NCI-H2196 treated with DMSO at 0.1 percent for 48 hours (cell line): ENCODE measurements around the gene GADL1.

Experiments
- DNase-seq: peaks from one replicate; lab custom pipeline; 2025; ENCODE audit not compliant: unreplicated experiment; lab: John Stamatoyannopoulos, UW

Gene GADL1

DNA sequence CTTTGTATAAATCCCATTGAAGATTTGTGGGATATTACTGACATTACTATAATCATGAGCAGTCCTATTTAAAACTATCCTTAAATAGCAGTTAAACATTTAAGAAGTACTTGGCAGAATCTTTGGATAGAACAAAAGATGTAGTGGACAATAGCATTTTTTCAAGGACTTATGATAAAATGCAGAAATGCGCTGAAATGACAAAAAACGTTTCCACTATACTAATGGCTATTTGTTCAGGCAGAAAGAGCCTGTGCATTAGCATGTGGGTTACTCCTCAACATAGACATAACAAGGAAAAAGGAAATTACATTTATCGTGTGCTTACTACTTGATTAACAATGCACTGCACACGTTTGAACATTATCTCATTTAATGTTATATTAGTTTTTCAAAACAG is 80.7 kb downstream of the GADL1 start:
- no peak for DNase-seq

DNA sequence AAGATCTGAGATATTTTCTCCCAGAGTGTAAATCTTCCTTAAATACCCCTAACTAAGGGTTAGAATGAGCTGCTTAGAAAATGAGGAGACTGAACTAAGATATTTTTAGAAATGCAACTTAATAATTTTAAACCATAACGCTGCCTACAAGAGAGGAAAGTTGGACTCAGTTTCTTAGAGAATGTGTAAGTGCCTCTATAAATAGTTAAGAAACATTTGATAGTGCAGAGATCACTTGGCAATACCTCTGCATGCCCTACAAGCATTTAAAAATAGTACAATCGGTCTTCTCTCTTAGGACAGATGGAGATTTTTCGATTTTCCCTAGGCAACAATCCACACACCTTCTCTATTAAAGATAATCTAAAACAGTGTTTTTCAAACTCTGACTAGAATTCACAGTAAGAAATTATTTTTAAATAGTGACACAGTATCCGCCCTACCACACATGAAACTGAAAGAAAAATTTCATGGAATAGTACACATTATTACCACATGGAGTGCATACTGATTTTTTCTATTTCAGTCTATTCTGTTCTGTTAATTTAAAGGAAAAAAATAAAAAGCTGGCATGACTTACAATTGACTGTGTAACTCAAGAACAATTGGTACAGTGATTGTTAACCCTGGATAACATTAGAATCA is 83.2 kb downstream of the GADL1 start:
- DNase-seq = no peak

DNA sequence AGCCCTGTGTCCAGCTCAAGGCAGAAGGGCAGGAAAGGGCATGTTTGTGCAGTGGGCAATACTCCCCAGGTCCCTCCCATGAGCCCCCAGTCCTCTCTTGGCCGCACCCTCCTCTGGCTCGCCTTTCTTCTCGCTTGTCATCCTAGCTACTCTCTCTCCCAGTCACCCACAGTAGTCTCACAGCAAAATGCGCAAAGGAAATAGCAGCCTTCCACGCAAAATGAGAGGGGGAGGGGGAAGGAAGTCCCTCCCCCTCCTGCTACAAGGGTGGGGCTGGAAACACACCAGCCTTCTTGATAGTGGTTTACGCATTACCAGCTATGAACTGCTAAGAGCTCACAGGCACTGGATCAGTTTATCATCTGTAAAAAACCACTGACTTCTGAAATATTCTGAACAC is 83.8 kb downstream of the GADL1 start:
- DNase-seq = no peak

DNA sequence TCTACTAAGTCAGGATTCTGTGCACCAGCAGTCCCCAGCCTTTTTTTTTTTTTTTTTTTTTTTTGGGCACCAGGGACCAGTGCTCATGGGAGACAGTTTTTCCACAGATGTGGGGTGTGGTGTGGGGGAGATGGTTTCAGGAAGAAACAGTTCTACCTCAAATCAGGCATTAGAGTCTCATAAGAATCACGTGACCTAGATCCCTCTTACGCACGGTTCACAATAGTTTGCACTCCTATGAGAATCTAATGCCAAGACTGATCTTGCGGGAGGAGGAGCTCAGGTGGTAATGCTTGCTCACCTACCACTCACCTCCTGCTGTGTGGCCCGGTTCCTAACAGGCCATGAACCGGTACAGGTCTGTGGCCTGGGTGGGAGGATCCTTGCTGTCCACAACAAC is 88.8 kb downstream of the GADL1 start:
- DNase-seq = no peak

DNA sequence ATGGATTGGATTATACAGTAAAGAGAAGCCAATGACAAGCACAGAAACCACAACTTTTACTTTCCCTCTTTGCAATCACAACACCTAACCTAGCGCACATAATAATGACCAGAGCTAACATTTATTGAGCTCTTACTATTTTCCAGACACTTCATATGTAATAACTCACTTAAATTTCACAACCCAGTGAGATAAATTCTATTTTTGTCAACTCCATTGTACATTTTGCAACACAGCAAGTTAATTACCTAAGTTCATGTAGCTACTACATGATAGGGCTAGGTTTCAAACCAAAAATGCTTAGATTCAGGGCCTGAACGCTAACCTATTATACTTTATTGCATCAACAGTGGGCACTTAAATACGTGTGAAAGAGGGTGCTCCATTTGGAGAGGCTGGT is 89.5 kb downstream of the GADL1 start:
- no peak for DNase-seq

DNA sequence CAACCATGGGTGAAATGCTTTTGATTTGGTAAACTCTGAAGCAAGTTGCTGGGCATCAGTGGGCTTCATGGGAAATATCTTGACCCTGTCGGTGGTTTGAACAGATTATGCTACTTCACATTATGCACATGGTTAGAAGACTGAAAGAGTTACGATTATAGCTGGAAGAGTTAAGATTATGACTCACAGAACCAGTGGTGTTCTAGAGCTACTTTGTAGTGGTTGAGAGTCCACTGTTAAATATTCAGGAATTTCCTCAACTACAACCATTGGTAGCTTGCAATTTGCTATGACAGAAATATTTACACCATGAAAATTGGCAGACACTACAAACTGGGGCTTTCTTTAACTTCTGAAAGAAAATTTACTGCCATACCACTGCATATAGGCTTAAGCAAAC is 99.3 kb downstream of the GADL1 start:
- DNase-seq = no peak

DNA sequence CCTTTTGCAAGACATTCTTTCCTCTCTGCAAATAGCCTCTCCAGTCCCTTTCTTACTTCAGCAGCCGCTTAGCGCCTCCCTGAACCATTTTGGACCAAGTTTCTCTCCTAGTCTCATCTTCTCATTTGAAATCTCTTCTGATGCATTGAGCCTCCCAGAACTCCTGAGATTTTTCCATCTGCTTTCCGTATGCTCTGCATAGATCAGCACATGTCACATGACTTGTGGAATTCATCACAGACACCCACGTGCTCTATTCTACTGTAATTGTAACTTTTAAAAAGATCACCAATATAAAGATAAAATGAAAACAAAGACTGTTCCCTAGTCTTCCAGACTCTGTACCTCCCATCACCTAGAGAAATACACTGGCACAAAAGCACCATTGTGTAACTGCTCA is 100.7 kb downstream of the GADL1 start:
- DNase-seq = no peak

DNA sequence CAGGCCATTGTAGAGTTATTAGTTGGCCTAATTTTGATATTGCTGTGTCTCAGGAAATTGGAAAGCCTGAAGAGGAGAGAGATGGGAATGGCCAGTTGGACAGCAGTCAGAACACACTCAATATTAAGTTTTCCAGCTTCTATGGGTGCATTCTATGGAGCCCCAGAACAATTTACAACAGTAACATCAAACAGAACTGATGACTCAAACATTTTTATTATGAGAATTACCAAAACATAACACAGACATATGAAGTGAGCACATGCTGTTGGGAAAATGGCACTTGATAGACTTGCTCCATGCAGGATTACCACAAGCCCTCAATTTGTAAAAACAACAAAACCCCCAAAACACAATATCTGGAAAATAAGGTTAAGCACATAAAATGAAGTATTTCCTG is 104.3 kb downstream of the GADL1 start:
- no peak for DNase-seq

DNA sequence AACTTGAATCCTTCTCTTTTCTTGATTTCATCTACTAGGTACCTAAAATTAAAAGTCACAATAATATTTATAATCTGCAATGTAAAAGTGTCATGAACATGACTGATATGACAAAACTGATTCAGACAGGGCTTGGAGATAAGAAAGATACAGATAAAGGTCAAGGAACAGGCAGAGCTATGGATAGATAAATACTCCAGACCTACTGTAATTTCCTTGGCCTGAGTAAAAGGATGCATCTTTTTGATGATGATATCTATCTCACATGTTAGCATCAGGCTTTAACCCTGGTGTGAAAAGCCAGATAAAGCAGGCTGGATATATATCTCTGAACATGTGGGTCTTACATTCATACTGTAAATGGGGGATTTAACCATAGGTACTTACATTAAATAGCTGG is 108.1 kb downstream of the GADL1 start:
- DNase-seq = no peak

DNA sequence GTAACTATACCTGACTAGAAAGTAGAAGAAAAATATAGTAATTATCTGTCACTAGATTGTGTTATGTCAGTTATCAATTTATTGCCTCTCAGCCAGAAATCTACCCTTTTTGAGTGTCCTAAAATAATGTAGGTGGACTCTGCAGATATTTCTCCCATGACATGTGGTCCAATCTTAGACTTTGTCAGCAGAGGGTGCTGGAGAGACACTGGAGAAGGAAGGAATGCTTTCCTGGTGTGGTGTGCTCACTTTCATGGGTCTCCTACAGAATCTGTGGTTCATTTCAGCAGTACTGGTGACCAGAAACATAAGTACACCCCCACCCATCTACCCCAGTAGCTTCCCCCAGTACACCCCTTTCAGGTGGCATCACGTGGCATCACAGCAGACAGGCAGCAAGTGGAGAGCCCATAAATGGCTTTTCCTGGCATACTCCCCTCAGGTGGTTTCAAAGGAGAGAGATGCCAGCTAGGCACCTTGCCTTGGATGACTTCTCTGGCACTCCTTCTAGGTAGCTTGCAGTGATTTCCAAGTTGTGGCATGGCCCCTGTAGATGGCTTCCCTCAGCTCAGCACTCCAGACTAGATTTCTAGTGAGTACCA is 114.7 kb downstream of the GADL1 start:
- DNase-seq = no peak

DNA sequence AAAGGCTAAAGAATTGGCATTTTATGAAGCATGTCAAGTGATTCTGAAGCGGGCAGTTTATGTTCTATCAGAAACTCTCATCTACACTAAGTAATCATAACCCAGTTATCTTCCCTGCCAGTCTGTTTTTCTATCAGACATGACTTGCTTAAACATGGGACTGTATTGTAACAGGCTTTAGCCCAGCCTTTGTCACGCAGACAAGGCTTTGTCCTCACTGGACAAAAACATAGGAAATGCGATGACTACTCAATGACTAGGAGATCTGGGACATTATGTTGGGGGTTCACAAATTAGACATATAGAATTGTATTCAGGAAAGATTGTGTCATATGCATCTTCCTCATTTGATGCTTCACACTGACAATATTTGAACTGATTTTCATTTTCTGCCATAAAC is 115.5 kb downstream of the GADL1 start:
- DNase-seq = no peak

DNA sequence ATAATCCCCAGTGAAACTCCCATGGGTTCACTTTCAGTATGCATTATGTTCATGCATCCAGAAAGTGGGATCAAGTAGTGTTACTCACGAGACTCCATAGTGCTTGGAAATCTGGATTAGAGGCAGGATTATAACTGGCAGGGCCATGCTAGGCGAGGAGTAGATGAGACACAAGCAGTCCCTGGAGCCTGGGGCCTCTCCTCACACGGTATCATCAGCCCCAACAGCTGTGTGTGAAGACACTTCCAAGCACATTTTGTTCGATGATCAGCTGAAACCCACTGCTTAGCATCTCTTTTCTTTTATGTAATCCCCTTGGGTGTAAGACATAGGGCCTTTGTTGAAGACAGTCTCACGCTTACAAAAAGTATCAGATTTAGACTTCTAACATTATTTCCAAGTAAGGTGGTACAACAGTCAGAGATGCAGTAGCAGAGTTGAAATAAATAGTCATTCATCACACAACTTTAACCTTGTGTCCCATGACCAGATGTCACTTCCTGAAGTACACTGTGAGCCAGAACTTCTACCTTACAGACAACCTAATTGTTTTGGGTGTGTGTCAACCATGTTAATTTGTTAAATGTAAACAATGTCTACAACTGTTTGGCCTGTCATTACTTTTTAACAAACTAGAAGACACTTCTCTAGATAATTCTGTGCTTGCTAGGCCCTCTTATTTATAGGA is 116.9 kb downstream of the GADL1 start:
- no peak for DNase-seq

DNA sequence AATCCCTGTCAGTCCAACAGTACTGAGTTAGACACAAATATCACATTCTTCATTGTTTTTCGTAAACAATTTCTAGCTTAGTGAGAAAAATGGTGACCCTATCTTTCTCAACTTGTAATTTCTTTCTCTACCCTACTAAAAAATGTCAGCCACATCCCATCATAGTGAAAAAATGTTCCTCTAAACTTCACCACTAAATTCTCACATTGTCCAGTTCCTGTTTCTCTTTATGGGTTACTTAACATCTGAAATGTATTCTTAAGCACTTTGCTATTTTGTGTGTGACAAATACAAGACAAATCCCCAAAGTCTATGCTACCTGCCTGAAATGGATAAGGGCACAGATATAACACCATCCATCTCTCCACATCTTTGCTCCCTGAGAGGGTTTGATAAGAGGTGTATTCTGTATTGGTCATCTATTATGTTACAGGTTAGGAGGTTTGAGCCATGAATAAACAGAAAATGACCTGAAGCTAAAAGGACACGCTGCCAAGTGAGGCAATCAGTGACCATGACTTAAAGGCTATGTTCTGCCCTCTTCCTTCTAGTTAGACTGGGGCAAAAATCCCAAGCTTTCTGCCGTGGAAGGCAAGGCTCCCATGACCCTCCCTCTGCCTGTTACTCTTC is 118.2 kb downstream of the GADL1 start:
- no peak for DNase-seq

DNA sequence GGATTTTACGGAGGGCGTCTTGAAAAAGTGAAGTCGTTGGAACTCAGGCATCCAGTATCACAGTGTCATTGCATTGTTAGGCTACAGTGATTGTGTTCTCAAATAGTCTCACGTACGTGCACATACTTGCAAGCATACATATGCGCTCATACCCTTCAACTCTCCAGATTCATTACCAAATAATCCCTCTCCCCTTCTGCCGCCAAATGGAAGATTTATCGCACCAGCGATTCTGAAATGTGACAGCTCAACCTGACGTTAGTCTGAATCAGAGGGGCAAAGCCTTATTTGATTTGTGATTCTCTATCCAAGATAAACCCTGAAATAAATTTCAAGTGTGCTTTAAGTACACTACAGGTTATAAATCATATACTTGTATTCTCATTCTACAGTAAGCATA is 119.4 kb downstream of the GADL1 start:
- DNase-seq = no peak

DNA sequence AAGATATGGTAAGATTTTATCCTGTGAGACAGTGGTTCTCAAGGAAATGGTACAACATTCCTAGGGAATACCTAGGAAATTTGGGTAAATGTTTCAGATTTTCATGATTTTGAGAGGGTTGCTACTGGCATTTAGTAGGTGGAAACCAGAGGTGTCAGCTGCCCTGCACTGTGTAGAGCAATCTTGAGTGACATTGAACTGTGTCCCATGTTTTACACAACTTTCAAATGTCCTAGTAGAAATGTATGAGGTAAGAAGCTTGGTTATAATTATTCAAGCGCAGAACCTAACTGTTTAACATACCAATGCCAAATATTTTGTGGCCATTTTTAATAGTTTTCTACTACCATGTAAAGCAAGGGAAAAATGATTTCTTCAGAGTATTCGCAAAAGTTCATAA is 120.4 kb downstream of the GADL1 start:
- DNase-seq = no peak

DNA sequence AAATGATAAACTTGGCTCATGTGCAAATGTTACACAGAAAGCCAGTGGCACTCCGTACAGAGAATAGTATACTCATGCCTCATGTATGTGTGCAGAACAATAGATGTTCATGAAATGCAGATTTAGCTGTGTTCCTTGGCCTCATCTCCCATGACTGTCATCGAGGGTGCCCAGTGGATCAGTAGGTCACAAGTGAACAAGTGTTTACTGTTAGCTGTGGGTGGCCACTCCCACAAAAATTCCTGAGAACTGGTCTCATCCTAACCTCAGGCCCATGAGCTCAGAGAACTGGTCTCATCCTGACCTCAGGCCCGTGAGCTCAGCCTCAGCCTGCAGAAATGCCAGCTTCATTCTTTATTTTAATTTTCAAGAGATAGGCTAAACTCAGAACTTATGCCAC is 124.1 kb downstream of the GADL1 start:
- DNase-seq = no peak

DNA sequence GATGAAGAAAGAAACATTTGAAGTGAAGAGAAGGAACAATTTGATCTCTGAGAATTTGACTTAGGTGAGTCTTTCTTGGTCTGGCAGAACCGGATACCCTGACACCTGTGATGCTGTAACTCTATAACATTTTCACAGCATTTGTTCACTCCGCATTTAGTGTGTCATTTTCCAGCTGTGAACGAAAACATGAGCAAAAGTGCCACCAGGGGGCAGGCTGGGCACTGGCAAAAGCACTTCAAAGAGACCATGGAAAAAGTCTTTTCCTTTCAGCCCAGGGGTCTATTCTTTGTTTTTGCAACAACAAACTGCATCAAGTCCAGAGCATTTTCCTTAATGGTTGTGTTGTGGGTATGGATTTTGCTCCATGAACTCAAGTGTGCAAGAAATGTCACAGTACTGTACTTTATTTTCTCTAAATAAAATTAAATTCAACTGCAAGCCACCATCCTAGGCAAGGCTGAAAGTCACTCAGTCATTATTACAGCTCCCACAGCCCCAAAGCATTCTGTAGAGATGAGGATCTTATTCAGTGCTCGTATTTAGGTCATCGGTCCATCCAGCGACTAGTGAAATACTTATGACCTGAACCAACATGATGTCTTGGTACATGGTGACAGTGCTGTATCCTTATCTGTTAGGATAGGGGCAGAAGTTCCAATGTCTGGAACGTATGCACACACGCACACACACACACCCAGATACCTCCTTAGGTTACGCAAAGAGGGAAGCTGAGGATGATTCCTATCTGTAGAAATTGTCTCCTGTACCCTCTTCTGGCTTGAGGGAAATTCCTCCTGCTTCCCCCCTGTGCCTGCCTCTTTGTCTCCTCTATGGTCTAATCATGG is 125.5 kb downstream of the GADL1 start:
- DNase-seq = peak; percentile 0

DNA sequence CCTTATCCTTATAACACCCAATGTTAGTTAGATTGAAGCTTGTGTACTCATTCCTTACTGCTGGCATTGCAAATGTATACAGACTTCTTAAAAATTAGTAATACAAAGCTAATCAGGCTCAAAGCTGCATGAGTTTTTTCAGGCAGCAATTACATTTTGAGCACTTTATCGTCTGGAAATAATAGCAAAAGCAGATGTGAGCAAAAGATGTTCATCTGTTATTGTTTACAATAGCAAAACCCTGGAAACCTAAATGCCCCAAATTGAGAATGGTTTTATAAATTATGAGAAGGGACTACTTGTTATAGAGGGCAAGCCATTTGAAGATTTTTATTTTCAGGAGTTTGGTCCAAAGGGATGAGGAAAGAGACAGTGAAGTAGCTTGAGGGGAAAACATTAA is 126.4 kb downstream of the GADL1 start:
- no peak for DNase-seq

DNA sequence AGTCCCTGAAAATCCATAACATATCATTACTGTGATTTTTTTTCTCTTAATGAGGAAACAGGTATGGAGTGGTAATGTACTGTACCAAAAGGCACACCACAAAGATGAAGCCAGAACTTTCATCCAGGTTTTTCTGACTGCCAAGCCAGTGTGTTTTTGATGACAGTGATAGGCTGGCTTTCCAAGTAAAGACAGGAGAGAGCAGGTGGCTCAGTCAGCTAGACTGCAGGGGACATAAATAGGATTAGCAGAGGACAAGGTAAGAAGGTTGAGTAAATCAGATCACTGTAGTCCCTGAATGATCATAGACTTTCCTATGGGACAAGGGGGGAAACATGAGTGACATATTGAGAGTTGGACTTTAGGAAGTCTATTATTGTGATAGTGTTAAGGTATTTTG is 127.9 kb downstream of the GADL1 start:
- no peak for DNase-seq

DNA sequence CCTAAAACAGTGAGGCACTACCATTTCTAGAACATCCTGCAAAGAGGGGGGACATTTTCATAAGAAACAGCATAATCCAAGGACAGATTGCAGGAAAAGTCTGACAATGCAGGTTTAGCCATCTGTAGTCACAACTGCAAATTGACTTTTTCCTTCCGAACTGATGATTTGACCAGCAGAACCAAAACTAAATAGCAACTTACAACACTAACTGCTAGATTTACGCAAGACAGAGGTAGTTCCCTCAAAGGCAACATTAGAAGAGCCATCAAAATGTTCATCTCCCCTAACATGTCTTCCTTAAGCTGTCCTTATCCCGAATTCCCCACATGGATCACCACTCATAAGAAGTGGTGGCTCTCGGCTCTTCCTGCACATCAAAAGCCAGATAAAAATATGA is 129.6 kb downstream of the GADL1 start:
- DNase-seq = no peak

DNA sequence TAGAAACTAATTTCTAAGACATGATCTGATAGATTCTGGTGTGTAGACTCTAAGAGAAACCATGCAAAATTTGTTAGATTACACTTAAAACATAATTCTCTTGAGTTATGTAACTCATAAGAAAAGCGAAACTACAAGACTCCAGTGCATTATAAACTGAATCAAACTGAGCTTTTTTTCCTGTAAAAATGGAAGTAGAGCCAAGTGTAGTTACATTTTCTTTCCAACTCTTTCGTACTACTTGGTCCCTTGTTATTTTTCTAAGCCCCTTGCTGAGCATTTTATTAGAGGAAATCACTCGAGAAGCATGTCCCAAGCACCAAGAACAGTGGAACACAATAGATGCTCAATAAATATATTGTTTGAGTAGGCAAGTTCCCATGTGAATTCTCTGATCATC is 130.2 kb downstream of the GADL1 start:
- DNase-seq = no peak
